Natural killer cell (primary cell): ENCODE data around the gene CYP4F11. TPM values are rescaled to one million over a fixed set of nuclear protein-coding genes. Genes with fewer than 3 reads are reported as not detected.

Source experiments
- ATAC-seq, 3 donors: fragments of 150-1000 bp in 2 of 3; fragments of 200-7000 bp in 1 of 3; cut with Tn5 transposase; 1 replicate in 1 of 3; 2 replicates in 2 of 3; pipeline ENCODE4 v1.10.0; 2021; ENCODE audit warnings: mild to moderate bottlenecking in 2 of 3, moderate library complexity in 2 of 3
- DNase-seq, 2 donors: peaks; one replicate each; pipeline versions ENCODE4 v3.0.0 to v3.0.0-alpha.2; 2013 to 2021; ENCODE audit warnings: mixed read lengths in 1 of 2
- H3K27ac ChIP-seq: one replicate; pipeline ENCODE4 v1.5.1; 2013; ENCODE audit warnings: mild to moderate bottlenecking, low read length
- H3K27me3 ChIP-seq: one replicate; pipeline ENCODE4 v1.6.1; 2013; ENCODE audit warnings: low read length; ENCODE audit not compliant: control insufficient read depth, insufficient read depth
- H3K36me3 ChIP-seq: one replicate; pipeline ENCODE4 v1.6.1; 2013; ENCODE audit warnings: low read length; ENCODE audit not compliant: control insufficient read depth, insufficient read depth
- H3K4me1 ChIP-seq: one replicate; pipeline ENCODE4 v1.6.1; 2013; ENCODE audit warnings: low read length; ENCODE audit not compliant: control insufficient read depth, insufficient read depth
- H3K4me3 ChIP-seq: one replicate; pipeline ENCODE4 v1.5.1; 2013; ENCODE audit warnings: low read length
- H3K9me3 ChIP-seq: one replicate; pipeline ENCODE4 v1.6.1; 2013; ENCODE audit warnings: low read length; ENCODE audit not compliant: control insufficient read depth, insufficient read depth
- H3K27ac Mint-ChIP-seq, 2 donors: one replicate each; pipeline ENCODE4 v1.8.0; 2022; ENCODE audit warnings: mild to moderate bottlenecking in 2 of 2, mixed read lengths in 2 of 2, moderate library complexity in 1 of 2
- H3K27me3 Mint-ChIP-seq, 2 donors: one replicate each; pipeline ENCODE4 v1.8.0; 2022; ENCODE audit warnings: low read depth in 2 of 2, mixed read lengths in 2 of 2
- H3K36me3 Mint-ChIP-seq: one replicate; pipeline ENCODE4 v1.8.0; 2022; ENCODE audit warnings: mixed read lengths
- H3K4me1 Mint-ChIP-seq, 2 donors: one replicate each; pipeline ENCODE4 v1.8.0; 2022; ENCODE audit warnings: mixed read lengths in 2 of 2
- H3K4me3 Mint-ChIP-seq: one replicate; pipeline ENCODE4 v1.8.0; 2022; ENCODE audit warnings: mild to moderate bottlenecking, moderate library complexity, mixed read lengths
- H3K9me3 Mint-ChIP-seq, 2 donors: one replicate each; pipeline ENCODE4 v1.8.0; 2022; ENCODE audit warnings: mixed read lengths in 2 of 2
- WGBS: methylation state at CpG from one replicate; pipeline ENCODE4 v1.1.7; 2013; ENCODE audit warnings: missing lambda C conversion rate; ENCODE audit not compliant: insufficient coverage; 5-methylcytosine and 5-hydroxymethylcytosine counted together
- intact Hi-C: fragments of 100-400 bp; cut with micrococcal nuclease; formaldehyde crosslinking; loops from one replicate; pipeline ENCODE4 v1.14.2; 2022
- total RNA-seq, 4 donors: library from RNA; stranded (reverse); fragments of 120-200 nt in 1 of 4; gene quantifications; one replicate each; pipeline versions ENCODE4 v1.2.3 to v1.2.4, GENCODE V29; 2013 to 2022
- TF ChIP-seq, protein P1 (sequence below): fragments of 200-600 bp; IDR thresholded peaks from one replicate; pipeline ENCODE4 v1.8.0; 2022; ENCODE audit warnings: antibody characterized with exemption

Gene CYP4F11
- total RNA-seq, 3 donors from 2014 or later (not counting 1 experiment from before 2014, with no cell fraction given), result not detected

DNA sequence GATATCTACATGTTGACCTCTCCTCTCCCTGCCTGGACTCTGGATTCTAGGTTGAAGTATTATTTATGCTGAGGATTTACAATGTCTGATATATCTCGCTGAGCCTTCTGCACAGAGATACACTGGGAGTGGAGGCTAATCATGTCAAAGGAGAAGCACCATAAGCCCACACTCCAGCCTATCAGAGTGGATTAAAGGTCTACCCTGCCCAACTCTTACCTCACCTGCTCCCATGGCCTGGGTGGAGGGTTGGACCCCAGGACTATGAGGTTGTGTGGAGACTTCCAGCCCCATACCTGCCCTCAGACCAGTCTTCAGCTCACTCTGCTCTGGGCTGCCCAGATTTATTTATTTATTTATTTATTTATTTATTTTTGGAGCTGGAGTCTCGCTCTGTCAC, 29.9 kb upstream of the CYP4F11 start:
- Mint-ChIP-seq H3K27ac (no peak overlapping the region), H3K27me3 (peaks cover 14 to 27% of the 10 kb centered on the region in 2 donors), H3K9me3 (no peaks in the 10 kb centered on the region), H3K4me1 (no peaks in the 10 kb centered on the region), H3K4me3 (no peak overlapping the region), H3K36me3 (no peaks in the 10 kb centered on the region)
- Histone ChIP-seq H3K4me1 (no peaks in the 10 kb centered on the region), H3K4me3 (no peak overlapping the region), H3K27me3 (peaks cover 3% of the 10 kb centered on the region), H3K9me3 (peaks cover 4% of the 10 kb centered on the region), H3K27ac (no peak overlapping the region), H3K36me3 (no peaks in the 10 kb centered on the region)
- intact Hi-C loops, result no loop called here
- 80% methylated on average over 2 of the region's 2 CpGs for WGBS
- TF ChIP-seq, protein P1, sequence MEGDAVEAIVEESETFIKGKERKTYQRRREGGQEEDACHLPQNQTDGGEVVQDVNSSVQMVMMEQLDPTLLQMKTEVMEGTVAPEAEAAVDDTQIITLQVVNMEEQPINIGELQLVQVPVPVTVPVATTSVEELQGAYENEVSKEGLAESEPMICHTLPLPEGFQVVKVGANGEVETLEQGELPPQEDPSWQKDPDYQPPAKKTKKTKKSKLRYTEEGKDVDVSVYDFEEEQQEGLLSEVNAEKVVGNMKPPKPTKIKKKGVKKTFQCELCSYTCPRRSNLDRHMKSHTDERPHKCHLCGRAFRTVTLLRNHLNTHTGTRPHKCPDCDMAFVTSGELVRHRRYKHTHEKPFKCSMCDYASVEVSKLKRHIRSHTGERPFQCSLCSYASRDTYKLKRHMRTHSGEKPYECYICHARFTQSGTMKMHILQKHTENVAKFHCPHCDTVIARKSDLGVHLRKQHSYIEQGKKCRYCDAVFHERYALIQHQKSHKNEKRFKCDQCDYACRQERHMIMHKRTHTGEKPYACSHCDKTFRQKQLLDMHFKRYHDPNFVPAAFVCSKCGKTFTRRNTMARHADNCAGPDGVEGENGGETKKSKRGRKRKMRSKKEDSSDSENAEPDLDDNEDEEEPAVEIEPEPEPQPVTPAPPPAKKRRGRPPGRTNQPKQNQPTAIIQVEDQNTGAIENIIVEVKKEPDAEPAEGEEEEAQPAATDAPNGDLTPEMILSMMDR, result no peak
- ATAC-seq, result no peak
- DNase-seq, result no peak

DNA sequence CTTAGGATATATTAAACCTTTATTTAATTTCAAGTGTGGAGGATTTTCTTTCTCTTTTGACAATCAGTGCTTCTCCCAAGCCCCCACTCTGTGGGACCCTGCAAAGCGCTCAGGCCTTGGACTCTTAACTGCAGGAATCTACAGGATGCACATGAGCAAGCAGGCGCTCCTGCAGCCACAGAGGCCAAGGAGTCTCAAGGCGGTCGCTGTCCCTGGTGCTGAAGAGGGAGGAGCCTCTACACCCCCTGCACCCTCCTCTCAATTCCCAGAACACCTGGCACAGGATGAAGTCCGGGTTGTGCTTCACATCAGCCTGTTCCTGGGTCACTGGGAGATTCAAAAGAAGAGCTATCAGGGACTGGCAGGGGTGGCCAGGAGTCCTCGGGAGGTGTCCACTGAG, 28.0 kb upstream of the CYP4F11 start:
- Mint-ChIP-seq H3K27ac (no peak overlapping the region), H3K4me1 (no peaks in the 10 kb centered on the region), H3K4me3 (no peak overlapping the region), H3K9me3 (no peaks in the 10 kb centered on the region), H3K36me3 (no peaks in the 10 kb centered on the region), H3K27me3 (peaks cover 12 to 33% of the 10 kb centered on the region in 2 donors)
- H3K27me3 ChIP-seq, result peaks cover 3% of the 10 kb centered on the region
- TF ChIP-seq, protein P1, result no peak
- ATAC-seq (no peak), DNase-seq (no peak)
- no peaks in the 10 kb centered on the region for H3K4me1 ChIP-seq
- intact Hi-C loops, result no loop called here
- H3K27ac ChIP-seq, result no peak overlapping the region
- 65% methylated on average over 6 of the region's 6 CpGs for WGBS
- no peaks in the 10 kb centered on the region for H3K36me3 ChIP-seq
- H3K4me3 ChIP-seq, result no peak overlapping the region
- peaks cover 4% of the 10 kb centered on the region for H3K9me3 ChIP-seq

DNA sequence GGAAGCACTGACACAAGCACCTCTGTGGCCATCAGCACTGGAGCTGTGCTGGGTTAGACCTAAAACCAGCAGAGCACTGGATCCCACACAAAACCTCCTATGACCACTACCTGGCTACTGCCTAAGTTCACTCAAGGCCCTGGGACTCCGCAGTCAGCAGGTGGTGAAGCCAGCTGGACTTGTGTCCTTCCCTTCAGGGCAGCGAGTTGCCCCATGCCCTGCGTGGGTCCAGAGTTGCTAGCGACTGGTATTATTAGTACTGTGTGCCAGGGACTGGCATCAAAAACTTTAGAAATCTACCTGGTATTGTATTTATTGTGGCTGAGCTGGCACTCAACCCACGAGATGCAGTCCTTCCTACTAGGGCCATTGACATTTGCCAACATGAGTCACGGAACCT, 20.5 kb upstream of the CYP4F11 start:
- H3K4me1 ChIP-seq, result no peaks in the 10 kb centered on the region
- H3K36me3 Mint-ChIP-seq, result no peaks in the 10 kb centered on the region
- no peak overlapping the region for H3K4me3 Mint-ChIP-seq
- no peaks in the 10 kb centered on the region for H3K9me3 ChIP-seq
- DNase-seq (no peak), ATAC-seq (no peak)
- H3K36me3 ChIP-seq, result no peaks in the 10 kb centered on the region
- peaks cover 20 to 65% of the 10 kb centered on the region in 2 donors for H3K27me3 Mint-ChIP-seq
- no peak overlapping the region for H3K27ac ChIP-seq
- 84% methylated on average over 6 of the region's 6 CpGs for WGBS
- H3K27me3 ChIP-seq, result peaks cover 5% of the 10 kb centered on the region
- H3K27ac Mint-ChIP-seq, result no peak overlapping the region
- H3K4me3 ChIP-seq, result no peak overlapping the region
- TF ChIP-seq, protein P1, result no peak
- H3K4me1 Mint-ChIP-seq, result no peaks in the 10 kb centered on the region
- intact Hi-C loops, result no loop called here
- no peaks in the 10 kb centered on the region for H3K9me3 Mint-ChIP-seq
